ENCODE results near the gene MARCHF3. TPM values are rescaled to one million over a fixed set of nuclear protein-coding genes. Genes with fewer than 3 reads are reported as not detected.
"Not testable (repeated sequence)": the region's sequence is repeated elsewhere in the genome, so short reads cannot be mapped to it uniquely, and the experiment has no call there.

The MARCHF3 gene
- total RNA-seq, 2 experiments from 2014 or later: 1.1 to 1.5 TPM

- POLR2A ChIA-PET: no interaction called here
- no peaks in the 10 kb centered on the region for H3K27me3 Mint-ChIP-seq
- H3K4me1 Mint-ChIP-seq: no peaks in the 10 kb centered on the region
- H3K27ac Mint-ChIP-seq: no peak overlapping the region
- H3K9me3 Mint-ChIP-seq: no peaks in the 10 kb centered on the region
- DNase-seq: no peak
- no peak overlapping the region for H3K4me3 Mint-ChIP-seq
- H3K36me3 Mint-ChIP-seq (ENCODE audit: low read depth): no peaks in the 10 kb centered on the region
- CTCF ChIA-PET: no interaction called here
Measured at GRCh38 chr5:126921241-126922091, 108.9 kb downstream of the MARCHF3 start.

- ChIA-PET CTCF (no interaction called here), POLR2A (no interaction called here)
- no peak overlapping the region for H3K27ac Mint-ChIP-seq
- no peaks in the 10 kb centered on the region for H3K27me3 Mint-ChIP-seq
- H3K4me3 Mint-ChIP-seq: no peak overlapping the region
- no peaks in the 10 kb centered on the region for H3K36me3 Mint-ChIP-seq (ENCODE audit: low read depth)
- H3K4me1 Mint-ChIP-seq: no peaks in the 10 kb centered on the region
- no peaks in the 10 kb centered on the region for H3K9me3 Mint-ChIP-seq
- DNase-seq: no peak
Measured at GRCh38 chr5:126920291-126920690, 110.1 kb downstream of the MARCHF3 start.

GRCh38 chr5:126919566-126919965 is 110.8 kb downstream of the MARCHF3 start:
- Mint-ChIP-seq H3K9me3 (no peaks in the 10 kb centered on the region), H3K4me1 (no peaks in the 10 kb centered on the region), H3K4me3 (no peak overlapping the region), H3K27ac (no peak overlapping the region), H3K27me3 (no peaks in the 10 kb centered on the region), H3K36me3 (ENCODE audit: low read depth) (no peaks in the 10 kb centered on the region)
- ChIA-PET CTCF (no interaction called here), POLR2A (no interaction called here)
- no peak for DNase-seq

- Mint-ChIP-seq H3K27me3 (no peaks in the 10 kb centered on the region), H3K36me3 (ENCODE audit: low read depth) (no peaks in the 10 kb centered on the region)
- POLR2A ChIA-PET: no interaction called here
Measured at GRCh38 chr5:126918615-126918957, 111.8 kb downstream of the MARCHF3 start.

GRCh38 chr5:126917918-126918614 is 112.3 kb downstream of the MARCHF3 start:
- no peaks in the 10 kb centered on the region for H3K4me1 Mint-ChIP-seq
- no peak overlapping the region for H3K27ac Mint-ChIP-seq
- ChIA-PET CTCF (no interaction called here), POLR2A (no interaction called here)
- H3K9me3 Mint-ChIP-seq: no peaks in the 10 kb centered on the region
- no peaks in the 10 kb centered on the region for H3K36me3 Mint-ChIP-seq (ENCODE audit: low read depth)
- no peaks in the 10 kb centered on the region for H3K27me3 Mint-ChIP-seq
- DNase-seq: no peak
- H3K4me3 Mint-ChIP-seq: no peak overlapping the region

More at GRCh38 chr5:126918615-126918957, 111.8 kb downstream of the MARCHF3 start:
- no peak overlapping the region for H3K27ac Mint-ChIP-seq
- no peaks in the 10 kb centered on the region for H3K9me3 Mint-ChIP-seq
- no peaks in the 10 kb centered on the region for H3K4me1 Mint-ChIP-seq
- no peak for DNase-seq
- CTCF ChIA-PET: no interaction called here
- H3K4me3 Mint-ChIP-seq: no peak overlapping the region

GRCh38 chr5:126915496-126915895 is 114.9 kb downstream of the MARCHF3 start:
- Mint-ChIP-seq H3K36me3 (ENCODE audit: low read depth) (peaks cover 6% of the 10 kb centered on the region), H3K27ac (no peak overlapping the region), H3K27me3 (no peaks in the 10 kb centered on the region), H3K4me3 (no peak overlapping the region), H3K9me3 (peaks cover 5% of the 10 kb centered on the region), H3K4me1 (no peaks in the 10 kb centered on the region)
- ChIA-PET CTCF (interaction anchor here (0.9 kb wide), 1 partner anchor 310 kb away, joined by 3 read pairs; no protein-coding TSS in a partner anchor), POLR2A (no interaction called here)
- DNase-seq: no peak

GRCh38 chr5:126914801-126915436 is 115.4 kb downstream of the MARCHF3 start:
- CTCF ChIA-PET: interaction anchor here (0.9 kb wide), 1 partner anchor 309 kb away, joined by 3 read pairs; no protein-coding TSS in a partner anchor
- no peak overlapping the region for H3K27ac Mint-ChIP-seq
- POLR2A ChIA-PET: no interaction called here
- no peaks in the 10 kb centered on the region for H3K27me3 Mint-ChIP-seq
- no peak overlapping the region for H3K4me3 Mint-ChIP-seq
- no peaks in the 10 kb centered on the region for H3K4me1 Mint-ChIP-seq
- H3K36me3 Mint-ChIP-seq (ENCODE audit: low read depth): peaks cover 10% of the 10 kb centered on the region
- peaks cover 9% of the 10 kb centered on the region for H3K9me3 Mint-ChIP-seq
- no peak for DNase-seq

- Mint-ChIP-seq H3K9me3 (peaks cover 17% of the 10 kb centered on the region), H3K27ac (no peak overlapping the region), H3K36me3 (ENCODE audit: low read depth) (peaks cover 22% of the 10 kb centered on the region), H3K4me3 (no peak overlapping the region), H3K4me1 (no peaks in the 10 kb centered on the region), H3K27me3 (no peaks in the 10 kb centered on the region)
- no peak for DNase-seq
- ChIA-PET CTCF (no interaction called here), POLR2A (no interaction called here)
Measured at GRCh38 chr5:126912616-126913200, 117.7 kb downstream of the MARCHF3 start.

GRCh38 chr5:126911986-126912385 is 118.4 kb downstream of the MARCHF3 start:
- Mint-ChIP-seq H3K9me3 (peaks cover 17% of the 10 kb centered on the region), H3K27ac (no peak overlapping the region), H3K27me3 (no peaks in the 10 kb centered on the region), H3K4me1 (no peaks in the 10 kb centered on the region), H3K36me3 (ENCODE audit: low read depth) (peaks cover 22% of the 10 kb centered on the region), H3K4me3 (no peak overlapping the region)
- DNase-seq: no peak
- ChIA-PET POLR2A (no interaction called here), CTCF (no interaction called here)

GRCh38 chr5:126909856-126910255 is 120.5 kb downstream of the MARCHF3 start:
- ChIA-PET POLR2A (no interaction called here), CTCF (no interaction called here)
- no peak for DNase-seq
- peaks cover 17% of the 10 kb centered on the region for H3K9me3 Mint-ChIP-seq
- H3K36me3 Mint-ChIP-seq (ENCODE audit: low read depth): peaks cover 22% of the 10 kb centered on the region
- no peaks in the 10 kb centered on the region for H3K27me3 Mint-ChIP-seq
- no peaks in the 10 kb centered on the region for H3K4me1 Mint-ChIP-seq
- H3K27ac Mint-ChIP-seq: no peak overlapping the region
- H3K4me3 Mint-ChIP-seq: no peak overlapping the region

- CTCF ChIA-PET; H3K27me3 Mint-ChIP-seq; H3K4me3 Mint-ChIP-seq; H3K4me1 Mint-ChIP-seq; DNase-seq; H3K27ac Mint-ChIP-seq; POLR2A ChIA-PET; H3K9me3 Mint-ChIP-seq; H3K36me3 Mint-ChIP-seq (ENCODE audit: low read depth): not testable (repeated sequence)
Measured at GRCh38 chr5:126904407-126904806, 126.0 kb downstream of the MARCHF3 start.

- DNase-seq: no peak
- H3K27ac Mint-ChIP-seq: no peak overlapping the region
- no peak overlapping the region for H3K4me3 Mint-ChIP-seq
Measured at GRCh38 chr5:126900796-126901195, 129.6 kb downstream of the MARCHF3 start.

GRCh38 chr5:126899476-126899875 is 130.9 kb downstream of the MARCHF3 start:
- Mint-ChIP-seq H3K27me3 (no peaks in the 10 kb centered on the region), H3K36me3 (ENCODE audit: low read depth) (no peaks in the 10 kb centered on the region), H3K4me1 (no peaks in the 10 kb centered on the region), H3K27ac (no peak overlapping the region), H3K4me3 (no peak overlapping the region), H3K9me3 (peaks cover 2% of the 10 kb centered on the region)
- ChIA-PET POLR2A (no interaction called here), CTCF (no interaction called here)
- DNase-seq: no peak

More at GRCh38 chr5:126900796-126901195, 129.6 kb downstream of the MARCHF3 start:
- ChIA-PET POLR2A (no interaction called here), CTCF (no interaction called here)
- Mint-ChIP-seq H3K27me3 (no peaks in the 10 kb centered on the region), H3K9me3 (no peaks in the 10 kb centered on the region), H3K4me1 (no peaks in the 10 kb centered on the region), H3K36me3 (ENCODE audit: low read depth) (no peaks in the 10 kb centered on the region)

All from activated CD4-positive, alpha-beta T cell treated with anti-CD3 and anti-CD28 coated beads, Interleukin-2, amount 10 ng/mL, durations not matched to agents 7 days and 5 days (primary cell).